Stimulated activated CD4-positive, alpha-beta T cell treated with anti-CD3 and anti-CD28 coated beads, Interleukin-12 subunit alpha, Interleukin-12 subunit beta, amount 100 ng/mL, for 4 hours (primary cell): Measurements from ENCODE around the gene PKD2L2.
"Not testable (repeated sequence)": the region's sequence is repeated elsewhere in the genome, so short reads cannot be mapped to it uniquely, and the experiment has no call there.

ENCODE experiments used
- DNase-seq: peaks from one replicate; pipeline ENCODE4 v3.0.0-alpha.2; 2020

PKD2L2 gene

DNA sequence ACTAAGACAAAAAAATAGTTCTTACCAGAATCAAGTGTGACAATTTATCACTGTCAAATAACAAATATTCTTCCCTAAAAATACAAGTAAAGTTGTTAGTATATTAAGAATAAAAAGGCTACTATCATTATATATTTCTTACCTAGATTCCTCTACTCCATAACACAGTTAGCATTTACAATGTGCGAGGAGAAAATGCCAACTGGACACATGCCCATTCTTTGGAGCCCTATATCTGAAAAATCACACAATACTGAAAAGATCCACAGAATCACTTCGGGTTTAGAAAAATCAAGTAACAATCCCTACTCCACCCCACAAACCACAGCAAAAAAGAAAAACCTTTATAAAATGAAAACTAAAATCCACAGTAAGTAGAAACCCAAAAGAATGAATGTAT, 70.9 kb downstream of the PKD2L2 start:
- no peak for DNase-seq

DNA sequence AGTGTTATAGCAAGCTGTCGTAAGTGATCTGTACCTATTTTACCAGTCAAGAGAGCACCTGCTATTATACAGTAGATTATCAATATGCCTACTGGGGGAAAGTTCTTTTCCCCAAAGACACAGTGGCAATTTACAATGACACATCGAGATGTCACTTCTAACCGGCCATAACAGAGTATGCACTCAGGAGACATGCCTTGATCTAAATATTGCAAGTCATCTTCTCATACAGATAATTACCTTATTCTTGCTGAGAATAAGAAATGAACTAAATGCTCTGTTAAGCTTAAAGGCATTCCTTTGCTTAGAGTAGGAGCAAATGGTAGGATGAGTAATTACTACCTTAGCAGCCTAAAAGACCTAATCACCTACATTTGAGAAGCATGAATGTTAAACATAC, 71.6 kb downstream of the PKD2L2 start:
- no peak for DNase-seq

DNA sequence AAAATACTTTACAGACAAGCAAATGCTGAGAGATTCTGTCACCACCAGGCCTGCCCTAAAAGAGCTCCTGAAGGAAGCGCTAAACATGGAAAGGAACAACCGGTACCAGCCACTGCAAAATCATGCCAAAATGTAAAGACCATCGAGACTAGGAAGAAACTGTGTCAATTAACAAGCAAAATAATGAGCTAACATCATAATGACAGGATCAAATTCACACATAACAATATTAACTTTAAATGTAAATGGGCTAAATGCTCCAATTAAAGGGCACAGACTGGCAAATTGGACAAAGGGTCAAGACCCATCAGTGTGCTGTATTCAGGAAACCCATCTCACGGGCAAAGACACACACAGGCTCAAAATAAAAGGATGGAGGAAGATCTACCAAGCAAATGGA, 81.1 kb downstream of the PKD2L2 start:
- not testable (repeated sequence) for DNase-seq

DNA sequence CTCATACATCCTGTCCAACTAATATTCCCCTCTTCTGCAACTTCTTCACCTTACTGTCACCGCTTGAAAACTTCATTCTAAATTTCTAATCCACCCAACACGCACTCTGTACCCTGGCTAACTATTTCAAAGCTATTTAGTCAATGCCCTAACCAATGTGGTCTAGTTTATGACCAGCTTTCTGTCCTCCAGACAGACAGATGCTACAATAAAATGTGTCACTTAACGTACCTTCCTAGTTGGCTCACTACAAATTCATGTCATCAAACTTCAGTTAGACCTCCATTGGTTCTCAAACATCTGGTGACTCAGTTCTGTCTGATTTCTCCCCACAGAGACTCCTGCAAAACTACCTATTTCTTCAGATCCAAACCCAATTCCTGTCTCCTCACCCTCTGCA, 86.0 kb downstream of the PKD2L2 start:
- no peak for DNase-seq

DNA sequence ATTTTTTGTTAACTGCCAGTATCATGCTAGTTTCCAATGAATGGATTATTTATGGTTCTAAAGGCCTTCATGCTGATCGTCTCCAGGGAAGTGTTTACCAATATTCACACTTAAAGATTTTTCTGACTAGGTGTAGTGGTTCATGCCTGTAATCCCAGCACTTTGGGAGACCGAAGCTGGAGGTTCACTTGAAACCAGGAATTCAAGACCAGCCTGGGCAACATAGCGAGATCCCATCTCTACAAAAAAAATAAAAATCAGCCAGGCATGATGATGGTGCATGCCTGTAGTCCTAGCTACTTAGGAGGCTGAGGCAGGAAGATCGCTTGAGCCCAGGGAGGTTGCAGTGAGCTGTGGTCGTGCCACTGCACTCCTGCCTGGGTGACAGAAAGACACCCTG, 100.2 kb downstream of the PKD2L2 start:
- no peak for DNase-seq
